Measurements from ENCODE around the gene CEMP1. TPM values are rescaled to one million over a fixed set of nuclear protein-coding genes. Genes with fewer than 3 reads are reported as not detected.

CEMP1 gene
- total RNA-seq, 1 donor from 2014 or later: 0.16 TPM

GRCh38 chr16:2518823-2519710 is 12.1 kb downstream of the CEMP1 start:
- no peak for DNase-seq

DNA sequence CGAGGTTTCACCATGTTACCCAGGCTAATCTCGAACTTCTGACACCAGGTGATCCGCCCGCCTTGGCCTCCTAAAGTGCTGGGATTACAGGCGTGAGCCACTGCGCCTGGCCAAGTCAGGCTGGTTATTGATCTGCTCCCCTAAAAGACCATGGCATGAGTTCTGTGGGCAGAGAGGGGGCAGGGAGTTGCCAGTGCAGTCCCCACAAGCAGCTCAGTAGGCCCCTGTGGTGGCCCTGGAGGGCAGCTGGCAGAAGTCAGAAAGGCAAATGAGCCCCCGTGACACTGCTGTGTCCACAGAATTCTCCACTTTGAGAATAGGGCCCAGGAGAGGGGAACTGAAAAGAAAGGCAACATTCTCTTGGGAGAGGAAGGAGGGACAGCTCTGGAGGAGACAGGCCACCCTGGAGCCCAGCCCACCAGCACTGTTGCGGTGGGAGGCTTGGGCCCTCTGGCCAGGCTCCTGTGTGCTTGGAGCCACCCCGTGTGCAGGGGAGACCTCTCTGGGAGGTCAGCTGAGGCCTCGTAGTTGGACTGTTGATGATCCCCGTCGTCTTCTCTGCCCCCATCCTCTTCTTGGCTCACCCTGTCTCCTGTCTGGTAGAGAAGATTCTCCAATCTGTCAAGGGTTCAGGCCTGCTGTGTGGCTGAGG is 13.1 kb downstream of the CEMP1 start:
- DNase-seq: no peak

GRCh38 chr16:2516391-2517240 is 14.6 kb downstream of the CEMP1 start:
- no peak for DNase-seq

- DNase-seq: no peak
These were observed 15.9 kb downstream of the CEMP1 start for GRCh38 chr16:2515180-2515851.

DNA sequence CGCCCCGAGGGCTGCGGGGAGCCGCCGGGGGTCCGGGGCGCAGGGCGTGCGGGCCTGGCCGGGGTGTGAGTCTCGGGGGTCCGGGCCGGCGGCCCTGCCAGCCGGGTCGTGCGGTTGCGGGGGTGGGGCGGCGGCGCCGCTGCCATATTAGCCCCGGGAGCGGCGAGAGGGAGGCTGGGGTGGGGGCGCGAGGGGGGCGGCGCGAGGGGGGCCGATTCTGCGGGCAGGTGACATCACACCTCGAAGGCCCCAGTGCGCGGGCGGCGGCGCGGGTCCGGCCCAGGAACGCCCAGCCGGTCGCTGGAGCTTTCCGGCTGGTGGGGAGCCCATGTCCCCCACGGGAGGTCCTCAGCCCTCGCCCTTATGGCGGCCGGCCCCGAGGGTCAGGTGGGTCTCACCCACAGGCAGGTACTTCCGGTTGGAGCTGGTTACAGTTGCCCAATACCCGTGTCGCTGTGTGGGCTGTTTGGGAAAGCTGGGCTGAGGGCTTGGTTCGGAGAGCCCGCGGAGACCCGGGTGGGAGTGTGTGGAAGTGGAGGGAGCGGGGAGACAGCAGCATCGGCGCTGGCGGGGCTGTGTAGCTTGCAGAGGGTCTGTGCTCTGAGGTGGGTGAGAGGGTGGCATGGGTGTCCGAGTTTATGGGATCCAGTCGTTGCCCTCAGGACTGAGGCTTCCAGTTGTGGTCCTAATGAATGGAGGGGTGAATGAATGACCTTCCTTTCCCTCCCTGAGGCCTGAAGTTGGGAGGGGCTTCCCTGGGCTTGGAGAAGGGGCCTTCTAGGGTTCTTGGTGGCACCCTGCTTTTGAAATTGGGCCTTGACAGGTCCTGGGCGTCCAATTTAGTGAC is 16.7 kb downstream of the CEMP1 start:
- DNase-seq: no peak

DNA sequence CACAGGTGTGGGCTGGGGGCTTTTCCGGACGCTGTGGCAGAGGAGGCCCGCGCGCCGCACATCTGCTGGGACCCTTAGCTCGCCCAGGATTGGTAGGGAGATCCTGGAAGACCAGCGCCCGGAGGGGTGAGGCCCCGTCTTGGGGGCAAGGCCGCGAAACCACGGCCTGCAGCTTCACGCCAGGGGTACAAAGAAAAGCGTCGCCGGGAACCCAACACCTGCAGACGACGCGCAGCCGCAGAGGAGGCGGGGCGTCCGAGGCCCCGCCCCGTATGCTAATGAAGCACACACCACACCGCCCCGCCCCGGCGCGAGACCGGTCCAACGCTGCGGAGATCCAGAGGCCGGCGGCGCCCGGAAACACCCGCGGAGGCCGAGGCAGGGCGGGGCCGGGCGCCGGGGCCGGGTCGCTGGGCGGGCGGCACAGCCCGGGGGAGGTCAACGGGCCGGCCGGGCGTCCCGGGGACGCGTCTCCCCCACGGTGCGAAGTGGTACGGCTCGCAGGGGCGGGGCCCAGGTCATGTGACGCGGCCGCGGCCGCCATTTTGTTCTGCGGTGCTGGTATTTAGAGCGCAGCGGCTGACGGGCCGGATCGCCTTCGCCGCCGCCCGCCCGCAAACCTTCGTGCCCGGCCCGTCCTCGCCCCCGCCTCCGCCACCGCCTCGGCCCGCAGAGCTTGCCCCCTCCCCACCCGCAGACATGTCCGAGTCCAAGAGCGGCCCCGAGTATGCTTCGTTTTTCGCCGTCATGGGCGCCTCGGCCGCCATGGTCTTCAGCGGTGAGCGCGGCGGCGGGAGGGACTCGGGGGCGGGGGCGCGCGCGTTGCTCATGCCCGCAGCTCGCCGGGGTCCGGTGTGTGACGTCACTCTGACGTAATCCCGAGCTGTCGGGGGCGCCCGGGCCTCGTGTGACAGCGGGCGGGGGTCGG is 17.5 kb downstream of the CEMP1 start, which contains the start of gene ATP6V0C:
Gene ATP6V0C (plus strand): TSS at position 548 of the 928 bp plus-strand sequence. CDS start 152 bp downstream, at position 700.
- DNase-seq: peak; percentile 87

GRCh38 chr16:2512735-2513404 is 18.3 kb downstream of the CEMP1 start:
- no peak for DNase-seq

DNA sequence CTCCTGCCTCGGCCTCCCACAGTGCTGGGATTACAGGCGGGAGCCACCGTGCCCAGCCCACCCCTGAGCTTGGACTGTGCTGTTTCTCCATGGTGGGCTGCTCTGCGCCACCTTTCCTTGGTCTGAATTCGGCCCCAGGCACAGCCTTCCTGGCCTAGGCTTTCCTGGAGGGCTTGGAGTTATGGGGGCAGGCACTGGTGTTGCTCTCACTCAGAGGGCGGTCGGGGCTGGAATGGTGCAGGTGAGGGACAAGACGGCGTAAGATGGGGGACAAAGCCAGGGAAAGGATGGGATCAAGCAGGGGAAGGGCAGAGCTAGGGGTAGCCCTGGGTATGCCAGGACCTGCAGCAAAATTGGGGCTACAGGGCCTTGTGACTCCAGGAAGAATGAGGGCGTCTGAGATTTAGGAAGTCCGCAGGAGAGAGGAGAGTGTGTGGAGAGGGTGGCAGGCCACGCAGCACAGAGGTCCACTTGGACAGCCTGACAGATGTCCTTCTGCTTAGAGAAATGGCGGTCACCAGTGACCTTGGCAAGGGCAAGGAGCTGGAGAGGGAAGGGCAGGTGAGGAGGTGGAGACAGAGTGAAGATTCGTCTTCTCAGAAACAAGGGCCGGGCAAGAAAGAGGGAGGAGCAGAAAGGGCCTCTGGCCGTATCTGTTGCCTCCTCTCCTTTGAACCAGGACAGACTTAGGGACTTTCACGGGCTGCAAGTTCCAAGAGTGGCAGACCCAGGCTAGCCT is 19.0 kb downstream of the CEMP1 start:
- no peak for DNase-seq

GRCh38 chr16:2511128-2511800 is 19.9 kb downstream of the CEMP1 start:
- DNase-seq: peak; percentile 47

GRCh38 chr16:2508722-2509400 is 22.3 kb downstream of the CEMP1 start:
- no peak for DNase-seq

GRCh38 chr16:2507665-2508064 is 23.5 kb downstream of the CEMP1 start:
- DNase-seq: no peak

GRCh38 chr16:2507052-2507659 is 24.1 kb downstream of the CEMP1 start:
- DNase-seq: no peak

GRCh38 chr16:2505695-2506094 is 25.5 kb downstream of the CEMP1 start:
- DNase-seq: no peak

- no peak for DNase-seq
These were observed 29.0 kb downstream of the CEMP1 start for GRCh38 chr16:2501946-2502895.

GRCh38 chr16:2500918-2501750 is 30.1 kb downstream of the CEMP1 start:
- peak; percentile 89 for DNase-seq

Measured in occipital lobe (tissue), 2 donors.